SK-N-SH treated with all-trans-retinoic acid at 6 μM for 48 hours (cell line): ENCODE data around the gene OLFM1.

Experiments
- ATAC-seq: fragments of 200-7000 bp; cut with Tn5 transposase; 3 replicates; pipeline ENCODE4 v1.9.1; 2020; ENCODE audit warnings: mild to moderate bottlenecking, moderate library complexity
- ARNTL ChIP-seq: fragments of 450-650 bp; formaldehyde crosslinking; IDR thresholded peaks from 2 replicates; pipeline ENCODE4 v1.5.0; 2020; ENCODE audit warnings: low read depth, mild to moderate bottlenecking, moderate library complexity, borderline replicate concordance
- BACH2 ChIP-seq: fragments of 250-450 bp; sonication (Bioruptor Pico); IDR thresholded peaks from 2 replicates; pipeline ENCODE4 v1.9.0; 2021; ENCODE audit warnings: mild to moderate bottlenecking, borderline replicate concordance
- CREB5 ChIP-seq: fragments of 250-450 bp; sonication (Bioruptor Pico); IDR thresholded peaks from 2 replicates; pipeline ENCODE4 v1.5.1; 2020; ENCODE audit warnings: low read depth, mild to moderate bottlenecking, moderate library complexity
- CSDC2 ChIP-seq: fragments of 250-450 bp; sonication (Bioruptor Pico); IDR thresholded peaks from 2 replicates; pipeline ENCODE4 v1.5.0; 2020; ENCODE audit warnings: mild to moderate bottlenecking, moderate library complexity
- CSRNP3 ChIP-seq: fragments of 250-450 bp; sonication (Bioruptor Pico); IDR thresholded peaks from 2 replicates; pipeline ENCODE4 v1.5.1; 2021; ENCODE audit warnings: mild to moderate bottlenecking, moderate library complexity
- ESRRG ChIP-seq: fragments of 250-450 bp; sonication (Bioruptor Pico); IDR thresholded peaks from 2 replicates; pipeline ENCODE4 v1.6.1; 2021; ENCODE audit warnings: mild to moderate bottlenecking
- GLIS3 ChIP-seq: fragments of 250-450 bp; sonication (Bioruptor Pico); IDR thresholded peaks from 2 replicates; pipeline ENCODE4 v1.5.0; 2020; ENCODE audit warnings: mild to moderate bottlenecking, moderate library complexity
- OSR1 ChIP-seq: fragments of 250-450 bp; sonication (Bioruptor Pico); IDR thresholded peaks from 2 replicates; pipeline ENCODE4 v1.8.0; 2022; ENCODE audit warnings: moderate library complexity, mild to moderate bottlenecking, inconsistent platforms
- PATZ1 ChIP-seq: fragments of 250-450 bp; sonication (Bioruptor Pico); IDR thresholded peaks from 2 replicates; pipeline ENCODE4 v1.8.0; 2020; ENCODE audit warnings: mild to moderate bottlenecking, moderate library complexity, borderline replicate concordance
- POU6F1 ChIP-seq: fragments of 250-450 bp; sonication (Bioruptor Pico); IDR thresholded peaks from 2 replicates; pipeline ENCODE4 v1.8.0; 2021; ENCODE audit warnings: low read depth, mild to moderate bottlenecking, moderate library complexity, borderline replicate concordance
- PPARA ChIP-seq: fragments of 250-450 bp; sonication (Bioruptor Pico); IDR thresholded peaks from 2 replicates; pipeline ENCODE4 v1.5.0; 2020; ENCODE audit warnings: mild to moderate bottlenecking, borderline replicate concordance
- RARB ChIP-seq: fragments of 250-450 bp; sonication (Bioruptor Pico); IDR thresholded peaks from 2 replicates; pipeline ENCODE4 v1.8.0; 2021; ENCODE audit warnings: mild to moderate bottlenecking, moderate library complexity
- SNAI2 ChIP-seq: fragments of 250-450 bp; sonication (Bioruptor Pico); IDR thresholded peaks from 2 replicates; pipeline ENCODE4 v1.5.0; 2020; ENCODE audit warnings: mild to moderate bottlenecking, moderate library complexity
- TOX ChIP-seq: fragments of 250-450 bp; sonication (Bioruptor Pico); IDR thresholded peaks from 2 replicates; pipeline ENCODE4 v1.8.0; 2021; ENCODE audit warnings: mild to moderate bottlenecking, moderate library complexity, borderline replicate concordance
- TSHZ2 ChIP-seq: fragments of 250-450 bp; sonication (Bioruptor Pico); IDR thresholded peaks from 2 replicates; pipeline ENCODE4 v1.5.0; 2020; ENCODE audit warnings: mild to moderate bottlenecking, moderate library complexity
- ZFP30 ChIP-seq: fragments of 450-650 bp; formaldehyde crosslinking; IDR thresholded peaks from 2 replicates; pipeline ENCODE4 v1.5.0; 2022; ENCODE audit warnings: mild to moderate bottlenecking, moderate library complexity
- ZNF565 ChIP-seq: fragments of 450-650 bp; formaldehyde crosslinking; conservative IDR thresholded peaks from 2 replicates; pipeline ENCODE4 v1.5.0; 2020; ENCODE audit warnings: low read depth, mild to moderate bottlenecking, moderate library complexity
- ZNF70 ChIP-seq: fragments of 450-650 bp; formaldehyde crosslinking; IDR thresholded peaks from 2 replicates; pipeline ENCODE4 v1.5.0; 2020; ENCODE audit warnings: mild to moderate bottlenecking, moderate library complexity

The OLFM1 gene

GRCh38 chr9:135045928-135046738 lies 41.3 kb upstream of the OLFM1 start:
- ATAC-seq = no peak
- TF ChIP-seq CSRNP3 = no peak
- no peak for TF ChIP-seq ARNTL
- no peak for TF ChIP-seq GLIS3 (CRISPR knock-in tag)
- no peak for TF ChIP-seq TSHZ2
- no peak for TF ChIP-seq RARB

GRCh38 chr9:135046739-135047350 lies 40.6 kb upstream of the OLFM1 start:
- TF ChIP-seq BACH2 (CRISPR knock-in tag) (no peak), ARNTL (no peak), ZFP30 (CRISPR knock-in tag) (no peak)
- ATAC-seq = no peak

GRCh38 chr9:135047521-135047920 lies 39.9 kb upstream of the OLFM1 start:
- TF ChIP-seq POU6F1 (CRISPR knock-in tag) = no peak
- no peak for TF ChIP-seq TSHZ2
- TF ChIP-seq BACH2 (CRISPR knock-in tag) = no peak
- TF ChIP-seq ESRRG = no peak
- no peak for TF ChIP-seq SNAI2 (CRISPR knock-in tag)
- no peak for TF ChIP-seq ZNF70 (CRISPR knock-in tag)
- TF ChIP-seq PPARA = no peak
- TF ChIP-seq CREB5 (CRISPR knock-in tag) = no peak
- ATAC-seq = no peak

- TF ChIP-seq PATZ1 (CRISPR knock-in tag) = no peak
- no peak for TF ChIP-seq ESRRG
- no peak for TF ChIP-seq CSDC2 (CRISPR knock-in tag)
- TF ChIP-seq TOX (CRISPR knock-in tag) = no peak
- TF ChIP-seq ZNF565 (CRISPR knock-in tag) = no peak
- TF ChIP-seq RARB = no peak
- TF ChIP-seq OSR1 = no peak
- no peak for TF ChIP-seq CSRNP3
Measured at GRCh38 chr9:135048046-135048757, 39.3 kb upstream of the OLFM1 start.

More at GRCh38 chr9:135048046-135048757, 39.3 kb upstream of the OLFM1 start:
- ATAC-seq = no peak
